Dermis blood vessel endothelial cell (primary cell): ENCODE data around the gene HNF1B. TPM values are rescaled to one million over a fixed set of nuclear protein-coding genes. Genes with fewer than 3 reads are reported as not detected.

Experiments used
- DNase-seq: peaks from one replicate; pipeline ENCODE4 v3.0.0; 2010
- total RNA-seq: library from RNA; depleted of rRNA; stranded (reverse); fragments of >200 nt; gene quantifications from 2 replicates; pipeline ENCODE4 v1.2.3, GENCODE V29; 2014

Gene HNF1B
- total RNA-seq, 1 donor from 2014 or later = 0.34 TPM

DNA sequence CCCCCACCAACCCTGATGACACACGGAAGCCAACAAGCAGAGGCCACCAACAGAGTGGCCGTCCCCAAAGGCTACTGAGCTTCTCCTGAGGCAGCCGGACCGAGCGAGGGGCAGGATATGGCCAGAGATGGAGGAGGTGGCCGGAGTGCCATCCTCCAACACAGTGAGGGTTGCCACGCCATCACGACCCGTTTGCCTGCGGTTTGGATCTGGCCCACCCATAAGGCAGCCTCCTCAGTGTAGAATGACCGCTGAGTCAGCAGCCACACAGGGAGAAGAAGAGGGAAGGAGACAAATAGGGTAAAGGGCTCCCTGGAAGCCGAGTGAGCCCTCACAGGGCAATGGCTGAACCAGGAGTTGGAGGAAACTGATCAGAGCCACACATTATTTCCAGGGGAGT lies 13.8 kb downstream of the HNF1B start:
- DNase-seq = no peak

DNA sequence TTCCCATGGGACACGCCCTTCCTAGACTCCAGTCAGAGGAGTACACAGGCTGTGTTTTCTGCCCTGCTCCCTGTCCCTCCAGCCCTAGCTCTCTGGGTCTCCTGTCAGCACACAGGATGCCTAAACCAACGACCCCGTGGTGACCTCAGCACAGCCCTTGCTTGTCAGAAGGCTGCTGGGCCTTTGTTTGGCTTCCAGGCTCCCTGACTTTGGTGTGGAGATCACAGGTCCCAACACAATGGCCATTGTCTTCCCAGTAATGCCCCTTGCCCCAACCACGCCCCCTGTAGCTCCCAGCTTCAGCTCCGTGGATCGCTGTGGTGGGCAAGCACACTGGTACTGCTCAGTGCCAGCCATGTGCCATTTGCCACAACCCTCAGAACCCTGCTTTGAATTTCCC lies 15.0 kb downstream of the HNF1B start:
- DNase-seq = no peak

GRCh38 chr17:37726891-37727675 lies 17.8 kb downstream of the HNF1B start:
- no peak for DNase-seq

DNA sequence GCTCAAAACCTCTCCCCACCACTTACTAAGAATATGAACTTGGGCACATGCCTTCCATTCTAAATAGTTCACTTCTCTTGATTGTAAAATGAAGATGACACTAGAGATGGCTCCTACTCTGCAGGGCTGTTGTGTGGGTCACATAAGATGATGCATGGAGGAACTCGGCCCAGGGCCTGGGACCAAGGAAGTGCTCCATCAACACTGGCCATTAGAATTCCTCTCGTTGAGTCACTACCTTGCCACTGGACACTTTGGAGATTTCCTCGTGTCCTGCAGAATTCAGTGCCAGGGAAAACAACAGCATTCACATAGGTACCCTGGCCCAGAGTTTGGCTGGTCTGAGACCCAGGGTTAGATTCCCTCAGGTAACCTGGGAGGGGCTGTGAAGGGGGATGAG lies 18.6 kb downstream of the HNF1B start:
- no peak for DNase-seq

- no peak for DNase-seq
These were observed 19.2 kb downstream of the HNF1B start for GRCh38 chr17:37725601-37726146.

- no peak for DNase-seq
These were observed 19.8 kb downstream of the HNF1B start for GRCh38 chr17:37725021-37725595.

GRCh38 chr17:37720989-37721388 lies 23.9 kb downstream of the HNF1B start:
- DNase-seq = no peak

DNA sequence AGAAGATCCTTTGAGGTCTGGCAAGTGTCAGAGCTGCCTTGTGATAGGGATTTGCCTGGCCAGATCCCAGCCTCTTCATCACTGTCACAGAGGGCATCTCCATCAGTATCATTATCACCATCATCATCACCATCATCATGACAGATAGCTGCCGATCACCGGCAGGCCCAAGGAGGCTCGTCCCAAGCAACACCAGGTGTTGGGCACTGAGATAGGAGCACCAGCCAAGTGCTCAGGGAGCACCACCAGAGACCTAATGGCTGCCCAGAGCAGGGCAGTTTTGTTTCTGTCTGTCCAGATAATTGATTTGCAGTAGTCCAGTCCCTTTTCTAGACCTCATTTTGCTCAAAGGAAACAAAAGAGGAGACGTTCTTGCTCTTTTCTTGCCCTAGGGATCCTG lies 25.0 kb downstream of the HNF1B start:
- DNase-seq = no peak

DNA sequence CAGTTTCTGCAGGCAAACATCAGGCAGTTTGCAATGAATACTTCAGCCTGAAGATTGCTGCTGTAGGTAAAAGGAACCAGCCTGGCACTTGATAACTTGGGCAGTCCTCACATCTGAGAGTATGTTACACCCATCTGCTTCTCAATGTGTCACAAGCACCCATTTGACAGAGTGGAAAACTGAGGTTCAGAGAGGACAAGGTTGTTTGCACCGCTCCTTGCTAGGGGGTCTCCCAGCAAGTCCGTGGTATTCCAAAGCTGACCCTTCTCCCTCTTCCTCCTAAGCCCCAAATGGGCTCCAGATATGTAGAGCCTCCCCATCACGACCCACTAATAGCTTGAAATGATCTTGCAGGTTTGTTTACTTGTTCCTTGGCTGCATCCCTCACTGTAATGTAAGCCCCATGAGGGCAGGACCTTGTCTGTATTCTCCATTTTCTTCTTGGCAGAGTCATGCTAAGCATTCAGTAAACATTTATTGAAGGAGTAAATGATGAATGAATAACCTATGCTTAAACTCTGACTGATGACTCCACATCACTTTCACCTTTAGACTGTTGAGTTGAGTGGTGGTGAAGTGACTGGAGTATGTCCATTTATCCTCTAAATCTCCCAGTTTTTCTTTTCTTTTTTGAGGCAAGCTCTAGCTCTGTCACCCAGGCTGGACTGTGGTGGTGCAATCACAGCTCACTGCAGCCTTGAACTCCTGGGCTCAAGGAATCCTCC lies 26.4 kb downstream of the HNF1B start:
- DNase-seq = no peak

DNA sequence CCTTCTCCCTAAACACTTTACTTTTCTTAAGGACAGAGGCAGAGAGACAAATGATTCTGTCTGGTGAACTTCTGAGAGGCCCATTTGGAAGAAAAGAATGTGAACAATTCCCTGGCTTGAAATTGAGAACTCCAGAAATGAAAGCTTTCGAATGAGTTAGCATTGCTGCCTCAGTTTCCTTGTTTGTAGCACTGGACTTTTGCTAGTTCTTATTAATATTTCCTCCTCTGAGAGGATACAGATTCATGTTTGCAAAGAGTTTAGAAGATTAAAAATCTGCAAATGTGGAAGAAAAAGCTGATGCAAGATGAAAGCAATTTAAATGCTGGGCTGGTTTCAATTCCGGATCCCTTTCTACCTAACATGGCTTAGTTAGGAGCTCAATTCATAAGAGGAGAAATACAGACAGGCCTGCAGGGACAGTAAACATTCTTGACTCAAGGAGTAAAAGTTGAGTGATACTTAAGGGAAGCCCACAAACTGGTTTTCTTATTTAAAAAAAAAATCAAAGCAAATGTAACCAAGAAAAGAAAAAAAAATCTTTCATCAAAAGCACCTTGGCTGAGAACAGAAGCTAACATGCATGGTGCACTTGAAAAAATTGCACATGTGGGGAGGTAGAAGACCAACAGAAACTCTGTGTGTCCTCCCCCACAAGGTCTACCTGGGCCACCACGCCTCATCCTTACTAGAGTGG lies 27.1 kb downstream of the HNF1B start:
- DNase-seq = no peak

DNA sequence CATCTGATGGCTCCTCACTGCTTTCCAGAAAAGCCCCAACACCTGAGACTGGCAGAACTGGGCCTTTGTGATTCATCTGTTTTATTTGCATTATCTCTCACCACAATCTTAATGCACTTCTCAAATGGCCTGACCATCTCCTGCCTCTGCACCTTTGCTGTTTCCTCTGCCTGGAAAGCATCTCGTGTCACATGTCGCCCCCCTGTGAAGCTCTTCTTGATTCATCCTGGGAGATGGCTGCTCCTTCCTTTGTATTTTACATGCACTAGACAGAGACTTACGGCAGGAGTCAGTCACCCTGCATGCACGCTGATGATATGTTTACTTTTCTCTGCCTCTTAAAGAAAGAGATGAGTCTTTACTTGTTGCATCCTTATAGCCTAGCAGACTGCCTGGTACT lies 30.0 kb downstream of the HNF1B start:
- DNase-seq = no peak

DNA sequence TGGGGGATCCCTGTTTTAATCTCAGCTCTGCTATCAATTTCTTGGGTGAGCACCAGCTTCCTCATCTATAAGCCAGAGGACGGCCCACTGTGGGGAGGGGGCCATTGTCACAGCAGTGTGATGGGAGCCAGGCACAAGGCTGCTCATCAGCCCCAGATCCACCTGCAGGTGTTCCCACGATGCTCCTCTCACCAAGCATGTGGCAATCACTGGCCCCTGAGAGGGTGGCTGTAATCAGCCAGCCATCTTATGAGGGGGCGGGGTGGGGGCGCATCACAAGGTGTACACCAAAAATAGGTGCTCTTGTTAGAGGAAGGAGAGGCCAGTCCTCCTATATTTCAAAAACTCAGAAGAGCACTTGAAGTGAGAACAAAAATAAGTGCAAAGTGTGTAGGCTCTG lies 31.2 kb downstream of the HNF1B start:
- no peak for DNase-seq

DNA sequence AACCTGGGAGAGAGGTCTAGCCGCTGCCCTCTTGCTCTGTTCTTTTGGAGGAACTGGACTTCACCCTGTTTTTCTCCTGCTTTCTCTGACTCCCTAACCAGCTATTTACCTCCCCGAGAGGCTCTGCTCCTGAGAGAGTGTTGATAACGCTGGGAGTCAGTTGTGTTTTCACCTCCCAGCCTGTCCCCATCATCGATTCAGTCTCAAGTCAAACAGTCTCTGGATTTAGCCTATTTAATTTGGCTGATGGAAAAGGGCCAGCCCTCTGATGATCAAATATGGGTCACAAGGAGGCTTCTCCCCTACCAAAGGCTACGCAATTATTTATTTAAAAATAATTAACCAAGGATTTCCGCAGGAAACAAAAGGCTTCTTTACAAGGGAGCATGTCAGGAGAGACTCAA lies 31.8 kb downstream of the HNF1B start:
- DNase-seq = no peak

GRCh38 chr17:37711113-37711512 lies 33.7 kb downstream of the HNF1B start:
- DNase-seq = no peak

DNA sequence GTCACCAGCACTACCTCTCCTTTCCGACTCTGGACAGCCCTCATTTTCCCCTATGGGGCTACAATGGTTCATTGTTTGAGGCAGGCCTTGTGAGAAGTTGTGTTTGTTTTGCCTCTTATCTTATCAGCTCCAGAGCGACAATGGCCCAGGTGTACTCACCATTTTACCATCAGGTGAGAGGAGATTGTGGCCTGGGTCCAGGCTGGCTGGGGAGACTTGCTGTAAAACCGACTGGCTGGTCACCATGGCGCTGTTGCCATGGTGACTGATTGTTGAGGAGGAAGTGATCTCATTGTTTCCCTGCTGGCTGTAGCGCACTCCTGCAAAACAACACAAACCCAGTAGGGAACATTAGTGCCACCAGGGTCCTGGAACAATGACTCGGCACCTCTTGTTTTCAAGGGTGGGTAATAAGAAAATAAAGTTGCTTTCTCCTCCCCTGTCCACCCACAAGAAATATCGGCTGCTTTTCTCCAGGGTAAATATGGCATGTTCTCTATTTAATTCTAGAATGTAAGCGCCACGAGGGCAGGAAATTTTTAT lies 34.4 kb downstream of the HNF1B start:
- DNase-seq = peak; percentile 92

GRCh38 chr17:37708616-37709212 lies 36.1 kb downstream of the HNF1B start:
- peak; percentile 6 for DNase-seq

GRCh38 chr17:37708008-37708615 lies 36.7 kb downstream of the HNF1B start:
- no peak for DNase-seq

DNA sequence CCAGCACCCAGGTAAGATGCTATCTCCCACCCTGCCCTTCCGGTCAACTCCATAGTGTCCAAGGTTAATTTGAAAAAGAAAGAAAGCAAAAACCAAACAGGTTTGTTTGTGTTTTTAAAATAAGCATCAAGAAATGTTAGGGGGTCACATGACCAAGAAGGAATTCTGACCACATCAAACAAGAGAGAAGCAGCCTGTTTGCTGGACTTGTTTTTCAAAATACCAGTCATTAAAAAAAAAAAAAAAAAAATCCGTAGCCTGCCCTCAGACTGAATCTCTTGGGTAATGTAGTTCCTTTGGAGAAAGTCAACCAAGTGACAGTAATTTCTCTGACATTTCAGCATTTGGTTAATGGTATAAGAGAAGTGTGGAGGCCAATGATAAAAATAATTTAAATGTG lies 38.4 kb downstream of the HNF1B start:
- no peak for DNase-seq

- no peak for DNase-seq
These were observed 42.3 kb downstream of the HNF1B start for GRCh38 chr17:37702598-37702997.

GRCh38 chr17:37701496-37701898 lies 43.4 kb downstream of the HNF1B start:
- DNase-seq = peak; percentile 48

DNA sequence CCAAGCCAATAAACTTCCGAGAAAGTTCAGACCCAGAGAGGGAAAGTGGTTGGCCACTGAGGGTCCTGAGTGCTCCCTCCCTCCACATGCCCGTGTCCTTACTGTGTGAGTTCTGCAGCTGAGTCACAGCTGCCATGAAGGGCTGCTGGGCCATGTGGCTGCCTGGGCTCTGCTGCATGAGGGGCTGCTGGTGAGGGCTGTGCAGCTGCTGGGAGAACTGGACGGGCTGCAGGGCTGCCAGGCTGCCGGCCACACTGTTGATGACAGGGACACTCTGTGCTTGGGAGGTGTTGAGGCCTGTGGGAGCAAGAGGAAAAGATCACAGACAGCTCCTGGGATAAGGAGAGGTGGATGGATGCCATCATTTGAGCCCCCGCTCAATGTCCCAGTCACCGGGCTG lies 44.0 kb downstream of the HNF1B start:
- no peak for DNase-seq
